Keratinocyte (primary cell): ENCODE results near the gene NADSYN1. TPM values are rescaled to one million over a fixed set of nuclear protein-coding genes. Genes with fewer than 3 reads are reported as not detected.
A peak's percentile ranks its signal among the peaks of the same experiment; 100 is the strongest.

Experiments used
- DNase-seq: peaks from one replicate; pipeline ENCODE4 v3.0.0-alpha.2; 2011; ENCODE audit warnings: low read depth, missing footprints, low spot score
- FAIRE-seq: peaks from 2 replicates; lab custom pipeline; 2011; peaks lifted over from hg19 to GRCh38; lab: Jason Lieb, UNC
- H2AFZ ChIP-seq: 2 replicates; pipeline ENCODE4 v1.6.0; 2012; ENCODE audit warnings: low read length, control low read depth, inconsistent platforms; ENCODE audit not compliant: control insufficient read depth
- H3K27ac ChIP-seq: 2 replicates; pipeline ENCODE4 v1.5.1; 2011; ENCODE audit warnings: low read length; ENCODE audit not compliant: control insufficient read depth, insufficient read depth
- H3K27me3 ChIP-seq: 3 replicates; pipeline ENCODE4 v1.6.0; 2011; ENCODE audit warnings: low read length; ENCODE audit not compliant: control insufficient read depth, insufficient read depth; ENCODE audit errors: extremely low read depth
- H3K36me3 ChIP-seq, 2 experiments: 2 replicates in 1 of 2; 3 replicates in 1 of 2; pipeline ENCODE4 v1.5.1; 2011; ENCODE audit warnings: low read length in 2 of 2, mild to moderate bottlenecking in 1 of 2; ENCODE audit not compliant: control insufficient read depth in 2 of 2, insufficient read depth in 2 of 2; ENCODE audit errors: extremely low read depth in 1 of 2
- H3K4me1 ChIP-seq: 3 replicates; pipeline ENCODE4 v1.5.1; 2011; ENCODE audit warnings: low read length; ENCODE audit not compliant: control insufficient read depth, insufficient read depth; ENCODE audit errors: extremely low read depth
- H3K4me2 ChIP-seq: 3 replicates; pipeline ENCODE4 v1.6.0; 2011; ENCODE audit warnings: low read depth, low read length; ENCODE audit not compliant: control insufficient read depth, insufficient read depth; ENCODE audit errors: extremely low read depth
- H3K4me3 ChIP-seq, 3 experiments: fragments of 200-600 bp in 1 of 3; sonication (generic) in 1 of 3; 2 replicates in 2 of 3; 3 replicates in 1 of 3; pipeline ENCODE4 v1.5.1; 2011 to 2016; ENCODE audit warnings: low read length in 3 of 3, mild to moderate bottlenecking in 3 of 3, control low read depth in 2 of 3, inconsistent platforms in 1 of 3, low read depth in 1 of 3, mixed read lengths in 1 of 3, mixed run types in 1 of 3, moderate library complexity in 1 of 3; ENCODE audit not compliant: control insufficient read depth in 2 of 3, insufficient read depth in 2 of 3; ENCODE audit errors: extremely low read depth in 1 of 3
- H3K79me2 ChIP-seq: 2 replicates; pipeline ENCODE4 v1.6.0; 2012; ENCODE audit warnings: low read length; ENCODE audit not compliant: control insufficient read depth, insufficient read depth
- H3K9ac ChIP-seq: 3 replicates; pipeline ENCODE4 v1.6.0; 2011; ENCODE audit warnings: low read length; ENCODE audit not compliant: control insufficient read depth, insufficient read depth; ENCODE audit errors: extremely low read depth
- H3K9me1 ChIP-seq: 3 replicates; pipeline ENCODE4 v1.6.0; 2011; ENCODE audit warnings: low read length; ENCODE audit not compliant: control insufficient read depth, insufficient read depth; ENCODE audit errors: extremely low read depth
- H3K9me3 ChIP-seq: 2 replicates; pipeline ENCODE4 v1.5.1; 2012; ENCODE audit warnings: low read depth, low read length; ENCODE audit not compliant: control insufficient read depth
- H4K20me1 ChIP-seq: 3 replicates; pipeline ENCODE4 v1.6.0; 2011; ENCODE audit warnings: low read length; ENCODE audit not compliant: control insufficient read depth, insufficient read depth; ENCODE audit errors: extremely low read depth
- CTCF ChIP-seq, 3 experiments: IDR thresholded peaks in 1 of 3; conservative IDR thresholded peaks in 1 of 3; optimal IDR thresholded peaks in 1 of 3; 2 replicates in 2 of 3; 3 replicates in 1 of 3; pipeline versions ENCODE3 to v1.5.1; 2011; ENCODE audit warnings: low read length in 3 of 3, mild to moderate bottlenecking in 3 of 3, moderate library complexity in 2 of 3, control low read depth in 1 of 3, inconsistent platforms in 1 of 3; ENCODE audit not compliant: insufficient read depth in 2 of 3; ENCODE audit errors: extremely low read depth in 1 of 3
- EZH2 ChIP-seq: IDR thresholded peaks from one replicate; pipeline ENCODE4 v1.6.1; 2012; ENCODE audit warnings: inconsistent platforms, mild to moderate bottlenecking, low read length, moderate library complexity
- dilution Hi-C: fragments of 300-500 bp; cut with MboI; formaldehyde crosslinking; loops from one replicate; pipeline ENCODE4 v1.7.0; 2020; ENCODE audit warnings: low sequenced_read_pairs; ENCODE audit not compliant: extremely low pct_ligation_motif_present
- polyA plus RNA-seq, 5 experiments: library from polyadenylated mRNA; depleted of rRNA in 3 of 5; stranded (reverse) in 3 of 5; stranded (forward) in 1 of 5; unstranded in 1 of 5; fragments of >200 nt; gene quantifications; 1 replicate in 1 of 5; 2 replicates in 3 of 5; 3 replicates in 1 of 5; pipeline versions ENCODE4 v1.2.1 to v1.2.3, GENCODE V29; 2011 to 2012; ENCODE audit warnings: missing spikeins in 2 of 5, low read depth in 1 of 5, low replicate concordance in 1 of 5

Gene NADSYN1
- polyA plus RNA-seq, 1 donor (not counting 4 experiments of a cell fraction or from before 2014, with no cell fraction given) = 51.5 TPM

- peak overlapping the region; percentile 89 for H3K9ac ChIP-seq
- no peak for TF ChIP-seq CTCF (optimal IDR thresholded peaks at IDR 0.05 in 1 of 3, IDR thresholded peaks at IDR 0.05 in 1 of 3, conservative IDR thresholded peaks at IDR 0.05 in 1 of 3; ENCODE audit: extremely low read depth in 1 of 3, insufficient read depth in 2 of 3, low read length in 3 of 3)
- TF ChIP-seq EZH2 = no peak
- DNase-seq = no peak
Observed at GRCh38 chr11:71447791-71448256, 5.2 kb upstream of the NADSYN1 start.

GRCh38 chr11:71448257-71449171 lies 4.5 kb upstream of the NADSYN1 start, which contains the start of gene DHCR7:
TSS of gene DHCR7 (minus strand) at chr11:71448393. CDS start at chr11:71444952, 3,441 bp downstream.
- Histone ChIP-seq H3K9ac (peak within 1 kb of the TSS; percentile 89), H3K4me3 (peak within 1 kb of the TSS; percentile 91 to 98 (median 92)), H2AFZ (peak within 1 kb of the TSS; percentile 94), H3K36me3 (peaks cover 21 to 30% of the 10 kb centered on the region in 2 experiments), H3K27me3 (no peaks in the 10 kb centered on the region), H3K4me2 (peak within 1 kb of the TSS; percentile 95), H4K20me1 (peaks cover 11% of the 10 kb centered on the region), H3K27ac (peak within 1 kb of the TSS; percentile 76), H3K9me1 (peaks cover 4% of the 10 kb centered on the region), H3K9me3 (no peaks in the 10 kb centered on the region), H3K79me2 (peaks cover 50% of the 10 kb centered on the region), H3K4me1 (peaks cover 46% of the 10 kb centered on the region)
- dilution Hi-C loops = no loop called here
- TF ChIP-seq EZH2 (no peak), CTCF (optimal IDR thresholded peaks at IDR 0.05 in 1 of 3, IDR thresholded peaks at IDR 0.05 in 1 of 3, conservative IDR thresholded peaks at IDR 0.05 in 1 of 3; ENCODE audit: extremely low read depth in 1 of 3, insufficient read depth in 2 of 3, low read length in 3 of 3) (no peak)
- FAIRE-seq (no peak), DNase-seq (peak; percentile 73)

More at GRCh38 chr11:71447791-71448256, 5.2 kb upstream of the NADSYN1 start:
- no peaks in the 10 kb centered on the region for H3K27me3 ChIP-seq
- H3K9me1 ChIP-seq = peaks cover 4% of the 10 kb centered on the region
- H3K9me3 ChIP-seq = no peaks in the 10 kb centered on the region
- peak overlapping the region; percentile 73 for H2AFZ ChIP-seq
- dilution Hi-C loops = no loop called here
- peak overlapping the region; percentile 95 for H3K4me2 ChIP-seq
- peaks cover 46% of the 10 kb centered on the region for H3K79me2 ChIP-seq
- H3K36me3 ChIP-seq = peaks cover 27 to 37% of the 10 kb centered on the region in 2 experiments
- H3K4me1 ChIP-seq = peaks cover 46% of the 10 kb centered on the region
- peak overlapping the region; percentile 59 for H3K27ac ChIP-seq
- H3K4me3 ChIP-seq = peak overlapping the region; percentile 91 to 98 (median 92)
- peaks cover 11% of the 10 kb centered on the region for H4K20me1 ChIP-seq
- no peak for FAIRE-seq
